HFFc6 (cell line): ENCODE measurements around the gene LSS. TPM values are rescaled to one million over a fixed set of nuclear protein-coding genes. Genes with fewer than 3 reads are reported as not detected.

Source experiments
- DNase-seq: peaks from one replicate; pipeline ENCODE4 v3.0.0-alpha.2; 2018
- H3K27ac Mint-ChIP-seq: 2 replicates; pipeline ENCODE4 v1.8.0; 2020; ENCODE audit warnings: mild to moderate bottlenecking, mixed read lengths
- H3K27me3 Mint-ChIP-seq: 2 replicates; pipeline ENCODE4 v1.8.0; 2021; ENCODE audit warnings: mild to moderate bottlenecking, moderate library complexity, mixed read lengths; ENCODE audit not compliant: insufficient read depth
- H3K36me3 Mint-ChIP-seq: 2 replicates; pipeline ENCODE4 v1.8.0; 2021; ENCODE audit warnings: low read depth, mixed read lengths
- H3K4me1 Mint-ChIP-seq: 2 replicates; pipeline ENCODE4 v1.8.0; 2020; ENCODE audit warnings: low read depth, mixed read lengths
- H3K4me3 Mint-ChIP-seq: 2 replicates; pipeline ENCODE4 v1.8.0; 2020; ENCODE audit warnings: mild to moderate bottlenecking, moderate library complexity, mixed read lengths
- H3K9me3 Mint-ChIP-seq: 2 replicates; pipeline ENCODE4 v1.8.0; 2020; ENCODE audit warnings: mild to moderate bottlenecking, mixed read lengths
- CTCF ChIP-seq: fragments of 200-600 bp; sonication (generic); IDR thresholded peaks from 2 replicates; pipeline ENCODE4 v1.5.0; 2021; ENCODE audit warnings: antibody characterized with exemption, mild to moderate bottlenecking
- total RNA-seq, 6 experiments: library from RNA; stranded (reverse); fragmentation: NEBNext Ultra II Directional; extraction: Animal tissue kit (Norgen Biotek cat#: 25700); gene quantifications; 2 replicates in 1 of 6; 3 replicates in 5 of 6; pipeline ENCODE4 v1.2.3, GENCODE V29; 2021

The LSS gene
- total RNA-seq, 6 experiments from 2014 or later = 47.9 to 61.3 (median 50.6) TPM

GRCh38 chr21:46237474-46237873 lies 8.9 kb upstream of the LSS start:
- DNase-seq = no peak
- H3K27ac Mint-ChIP-seq = no peak overlapping the region

GRCh38 chr21:46234436-46234950 lies 5.9 kb upstream of the LSS start:
- no peak for TF ChIP-seq CTCF
- DNase-seq = no peak
- Mint-ChIP-seq H3K4me1 (peaks cover 11% of the 10 kb centered on the region), H3K9me3 (no peaks in the 10 kb centered on the region), H3K36me3 (peaks cover 52% of the 10 kb centered on the region), H3K4me3 (no peak overlapping the region), H3K27ac (no peak overlapping the region), H3K27me3 (no peaks in the 10 kb centered on the region; the same call in 1 of the 2 replicates)

More at GRCh38 chr21:46237474-46237873, 8.9 kb upstream of the LSS start:
- Mint-ChIP-seq H3K9me3 (no peaks in the 10 kb centered on the region), H3K27me3 (no peaks in the 10 kb centered on the region; the same call in 1 of the 2 replicates), H3K4me3 (no peak overlapping the region), H3K36me3 (peaks cover 53% of the 10 kb centered on the region), H3K4me1 (no peaks in the 10 kb centered on the region)
- no peak for TF ChIP-seq CTCF

- Mint-ChIP-seq H3K36me3 (peaks cover 44% of the 10 kb centered on the region), H3K9me3 (no peaks in the 10 kb centered on the region), H3K27ac (peak overlapping the region; percentile 20), H3K27me3 (peaks cover 1% of the 10 kb centered on the region), H3K4me1 (peaks cover 41% of the 10 kb centered on the region), H3K4me3 (peak overlapping the region; percentile 86)
- no peak for TF ChIP-seq CTCF
- DNase-seq = no peak
Observed at GRCh38 chr21:46229923-46230260, 1.3 kb upstream of the LSS start.

GRCh38 chr21:46229133-46229922 lies 754 bp upstream of the LSS start:
- Mint-ChIP-seq H3K9me3 (no peaks in the 10 kb centered on the region), H3K36me3 (peaks cover 39% of the 10 kb centered on the region), H3K27ac (peak overlapping the region; percentile 79), H3K4me1 (peaks cover 43% of the 10 kb centered on the region), H3K4me3 (peak overlapping the region; percentile 86), H3K27me3 (peaks cover 1% of the 10 kb centered on the region)
- TF ChIP-seq CTCF = peak; percentile 76
- no peak for DNase-seq

GRCh38 chr21:46227811-46228344 lies 696 bp downstream of the LSS start:
- H3K27ac Mint-ChIP-seq = peak overlapping the region; percentile 70
- no peaks in the 10 kb centered on the region for H3K9me3 Mint-ChIP-seq
- H3K36me3 Mint-ChIP-seq = peaks cover 24% of the 10 kb centered on the region
- no peak for DNase-seq
- H3K27me3 Mint-ChIP-seq = peaks cover 1% of the 10 kb centered on the region; the same call in 1 of the 2 replicates
- TF ChIP-seq CTCF = no peak
- peak overlapping the region; percentile 91 for H3K4me3 Mint-ChIP-seq
- peaks cover 46% of the 10 kb centered on the region for H3K4me1 Mint-ChIP-seq
